ENCODE results near the gene CCNK.
A peak's percentile ranks its signal among the peaks of the same experiment; 100 is the strongest.

- TF ChIP-seq CTCF (IDR thresholded peaks at IDR 0.05 in 8 of 11, conservative IDR thresholded peaks at IDR 0.05 in 3 of 11) (no peak), POLR2A (IDR thresholded peaks at IDR 0.05) (no peak), POLR2AphosphoS5 (IDR thresholded peaks at IDR 0.05) (peak in 2 of 3 donors; percentile 12 to 42)
These were observed 21.8 kb downstream of the CCNK start for GRCh38 chr14:99502989-99503421.

Measured in spleen (tissue), 7 donors.